K562 (cell line): ENCODE data around the gene SYNGR3. TPM values are rescaled to one million over a fixed set of nuclear protein-coding genes. Genes with fewer than 3 reads are reported as not detected.
A peak's percentile ranks its signal among the peaks of the same experiment; 100 is the strongest.

ENCODE experiments used
- BACH1 ChIP-seq: fragments of 200-800 bp; sonication (Bioruptor generic); IDR thresholded peaks from 2 replicates; pipeline ENCODE4 v1.6.1; 2016; ENCODE audit warnings: missing genetic modification characterization, missing compliant biosample characterization
- CREB1 ChIP-seq, 2 experiments: sonication (generic) in 1 of 2; formaldehyde crosslinking in 1 of 2; IDR thresholded peaks; 2 replicates each; pipeline versions ENCODE4 v1.6.1 to v1.8.0; 2012 to 2022; ENCODE audit warnings: inconsistent platforms in 1 of 2, mild to moderate bottlenecking in 1 of 2, missing genetic modification reagents in 1 of 2, moderate library complexity in 1 of 2
- FOSL1 ChIP-seq: fragments of 200-800 bp; sonication (Bioruptor generic); conservative IDR thresholded peaks from 2 replicates; pipeline ENCODE4 v1.6.1; 2016; ENCODE audit warnings: missing genetic modification characterization, missing compliant biosample characterization
- NFE2L1 ChIP-seq: fragments of 450-650 bp; IDR thresholded peaks from 2 replicates; pipeline ENCODE4 v1.6.1; 2016; ENCODE audit warnings: missing genetic modification characterization, low read depth, mild to moderate bottlenecking, missing compliant biosample characterization, moderate library complexity, borderline replicate concordance
- PYGO2 ChIP-seq: fragments of 450-650 bp; IDR thresholded peaks from 2 replicates; pipeline ENCODE4 v1.6.1; 2016; ENCODE audit warnings: mild to moderate bottlenecking, missing genetic modification characterization, moderate library complexity, missing compliant biosample characterization
- RBM34 ChIP-seq: fragments of 200-400 bp; formaldehyde crosslinking; IDR thresholded peaks from 2 replicates; pipeline ENCODE4 v1.6.1; 2018; ENCODE audit warnings: low read length, borderline replicate concordance; ENCODE audit not compliant: insufficient read depth
- SP2 ChIP-seq: IDR thresholded peaks from 2 replicates; pipeline ENCODE4 v1.6.1; 2011; ENCODE audit warnings: mild to moderate bottlenecking, low read depth, low read length, moderate library complexity; ENCODE audit not compliant: poor library complexity, severe bottlenecking; ENCODE audit errors: extremely low read depth
- TAF9B ChIP-seq: fragments of 450-650 bp; IDR thresholded peaks from 2 replicates; pipeline ENCODE4 v1.6.1; 2018; ENCODE audit warnings: mild to moderate bottlenecking; ENCODE audit not compliant: partially characterized antibody
- THRAP3 ChIP-seq: fragments of 450-650 bp; IDR thresholded peaks from 2 replicates; pipeline ENCODE4 v1.6.1; 2016; ENCODE audit warnings: mild to moderate bottlenecking, inconsistent platforms, borderline replicate concordance
- ZC3H11A ChIP-seq: IDR thresholded peaks from 2 replicates; pipeline ENCODE4 v1.6.1; 2012; ENCODE audit warnings: low read depth, low read length, improper control_type of control experiment
- ZNF175 ChIP-seq: fragments of 200-800 bp; sonication (Bioruptor generic); IDR thresholded peaks from 2 replicates; pipeline ENCODE4 v1.6.1; 2016; ENCODE audit warnings: low read depth, mild to moderate bottlenecking, missing genetic modification characterization, missing compliant biosample characterization
- ZNF354B ChIP-seq: fragments of 250-450 bp; sonication (Bioruptor Pico); IDR thresholded peaks from 2 replicates; pipeline ENCODE4 v1.4.0; 2020
- polyA plus RNA-seq, 8 experiments: library from polyadenylated mRNA; depleted of rRNA in 4 of 8; stranded (reverse) in 5 of 8; unstranded in 3 of 8; fragments of >200 nt; fragmentation: Nextera tagmentation in 2 of 8; fragmentation: Illumina TruSeq in 1 of 8; extraction: Ambion mirVana in 2 of 8; extraction: Trizol in 1 of 8; gene quantifications; 2 replicates each; pipeline versions ENCODE4 v1.2.1 to v1.2.3, GENCODE V29; 2011 to 2014; ENCODE audit warnings: inconsistent platforms in 1 of 8, missing spikeins in 1 of 8
- total RNA-seq, 7 experiments: library from RNA; depleted of rRNA in 6 of 7; stranded (reverse); fragments of >200 nt in 6 of 7; fragmentation: Illumina TruSeq in 2 of 7; extraction: Trizol in 2 of 7; gene quantifications; 2 replicates each; pipeline versions ENCODE4 v1.2.1 to v1.2.3, GENCODE V29; 2011 to 2021; ENCODE audit warnings: low replicate concordance in 1 of 7
- TF ChIP-seq, protein P1 (sequence below): sonication (generic); formaldehyde crosslinking; IDR thresholded peaks from 2 replicates; pipeline ENCODE4 v1.8.1; 2023; ENCODE audit warnings: mild to moderate bottlenecking, missing genetic modification reagents
- TF ChIP-seq, protein P2 (sequence below): fragments of 250-450 bp; sonication (Bioruptor Pico); IDR thresholded peaks from 2 replicates; pipeline ENCODE4 v1.5.0; 2021; ENCODE audit warnings: mild to moderate bottlenecking, moderate library complexity
- TF ChIP-seq, protein P3 (sequence below): fragments of 450-650 bp; formaldehyde crosslinking; IDR thresholded peaks from 2 replicates; pipeline ENCODE4 v1.4.0; 2022; ENCODE audit warnings: missing genetic modification characterization
- TF ChIP-seq, protein P4 (sequence below): sonication (generic); formaldehyde crosslinking; IDR thresholded peaks from 2 replicates; pipeline ENCODE4 v1.4.0; 2020; ENCODE audit warnings: mild to moderate bottlenecking, missing genetic modification reagents

Gene SYNGR3
- total and polyA plus RNA-seq, 9 of the 15 experiments (the other 6 are each of a cell fraction or from before 2014, with no cell fraction given): 3.7 to 69.2 (median 36.3) TPM

DNA sequence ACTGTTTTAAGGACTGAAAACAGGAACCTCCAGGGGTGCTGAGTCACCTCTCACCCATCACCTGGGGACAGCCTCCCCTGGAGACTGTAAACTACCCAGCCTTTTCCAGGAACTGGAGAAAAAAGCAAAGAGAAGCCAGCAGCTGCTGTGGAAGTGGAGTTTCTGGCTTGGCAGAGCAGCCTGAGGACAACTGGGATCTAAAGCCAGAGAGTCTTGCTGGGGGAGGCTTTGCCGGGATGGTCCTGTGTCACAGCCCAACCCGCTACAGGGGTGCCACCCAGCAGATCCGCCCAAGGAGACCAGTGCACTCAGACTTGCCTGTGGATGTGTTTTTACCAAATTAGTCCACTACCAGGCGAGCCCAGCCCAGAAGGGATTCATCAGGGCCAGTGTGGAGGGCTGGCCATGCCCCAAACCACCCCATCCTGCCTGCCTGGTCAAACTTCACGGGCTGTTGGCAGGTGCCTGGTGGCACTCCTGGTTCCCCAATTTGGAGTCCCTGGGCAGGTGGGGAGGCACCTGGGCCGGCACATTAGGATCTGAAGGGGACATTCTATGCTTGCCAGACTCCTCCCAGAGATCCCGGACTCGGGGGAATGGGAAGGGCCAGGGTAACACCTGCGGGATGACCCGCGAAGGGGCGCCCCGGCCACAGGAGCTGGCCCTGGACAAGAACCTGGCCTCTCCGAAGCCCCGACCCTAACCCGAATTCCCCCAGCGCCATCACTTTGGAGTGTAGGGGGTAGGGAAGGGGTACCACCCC lies 47.5 kb upstream of the SYNGR3 start (continued):
- TF ChIP-seq BACH1 (tag) (peak; percentile 81), RBM34 (no peak), ZC3H11A (no peak), FOSL1 (peak; percentile 56), SP2 (no peak), TAF9B (peak; percentile 34), ZNF354B (no peak), THRAP3 (no peak), ZNF175 (CRISPR knock-in tag) (no peak), CREB1 (IDR thresholded peaks at IDR 0.05) (no peak), CREB1 (CRISPR knock-in tag; IDR thresholded peaks at IDR 0.05) (no peak), PYGO2 (tag) (no peak), NFE2L1 (tag) (no peak)
- TF ChIP-seq, protein P1, sequence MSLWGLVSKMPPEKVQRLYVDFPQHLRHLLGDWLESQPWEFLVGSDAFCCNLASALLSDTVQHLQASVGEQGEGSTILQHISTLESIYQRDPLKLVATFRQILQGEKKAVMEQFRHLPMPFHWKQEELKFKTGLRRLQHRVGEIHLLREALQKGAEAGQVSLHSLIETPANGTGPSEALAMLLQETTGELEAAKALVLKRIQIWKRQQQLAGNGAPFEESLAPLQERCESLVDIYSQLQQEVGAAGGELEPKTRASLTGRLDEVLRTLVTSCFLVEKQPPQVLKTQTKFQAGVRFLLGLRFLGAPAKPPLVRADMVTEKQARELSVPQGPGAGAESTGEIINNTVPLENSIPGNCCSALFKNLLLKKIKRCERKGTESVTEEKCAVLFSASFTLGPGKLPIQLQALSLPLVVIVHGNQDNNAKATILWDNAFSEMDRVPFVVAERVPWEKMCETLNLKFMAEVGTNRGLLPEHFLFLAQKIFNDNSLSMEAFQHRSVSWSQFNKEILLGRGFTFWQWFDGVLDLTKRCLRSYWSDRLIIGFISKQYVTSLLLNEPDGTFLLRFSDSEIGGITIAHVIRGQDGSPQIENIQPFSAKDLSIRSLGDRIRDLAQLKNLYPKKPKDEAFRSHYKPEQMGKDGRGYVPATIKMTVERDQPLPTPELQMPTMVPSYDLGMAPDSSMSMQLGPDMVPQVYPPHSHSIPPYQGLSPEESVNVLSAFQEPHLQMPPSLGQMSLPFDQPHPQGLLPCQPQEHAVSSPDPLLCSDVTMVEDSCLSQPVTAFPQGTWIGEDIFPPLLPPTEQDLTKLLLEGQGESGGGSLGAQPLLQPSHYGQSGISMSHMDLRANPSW (CRISPR knock-in tag): no peak
- TF ChIP-seq, protein P2, sequence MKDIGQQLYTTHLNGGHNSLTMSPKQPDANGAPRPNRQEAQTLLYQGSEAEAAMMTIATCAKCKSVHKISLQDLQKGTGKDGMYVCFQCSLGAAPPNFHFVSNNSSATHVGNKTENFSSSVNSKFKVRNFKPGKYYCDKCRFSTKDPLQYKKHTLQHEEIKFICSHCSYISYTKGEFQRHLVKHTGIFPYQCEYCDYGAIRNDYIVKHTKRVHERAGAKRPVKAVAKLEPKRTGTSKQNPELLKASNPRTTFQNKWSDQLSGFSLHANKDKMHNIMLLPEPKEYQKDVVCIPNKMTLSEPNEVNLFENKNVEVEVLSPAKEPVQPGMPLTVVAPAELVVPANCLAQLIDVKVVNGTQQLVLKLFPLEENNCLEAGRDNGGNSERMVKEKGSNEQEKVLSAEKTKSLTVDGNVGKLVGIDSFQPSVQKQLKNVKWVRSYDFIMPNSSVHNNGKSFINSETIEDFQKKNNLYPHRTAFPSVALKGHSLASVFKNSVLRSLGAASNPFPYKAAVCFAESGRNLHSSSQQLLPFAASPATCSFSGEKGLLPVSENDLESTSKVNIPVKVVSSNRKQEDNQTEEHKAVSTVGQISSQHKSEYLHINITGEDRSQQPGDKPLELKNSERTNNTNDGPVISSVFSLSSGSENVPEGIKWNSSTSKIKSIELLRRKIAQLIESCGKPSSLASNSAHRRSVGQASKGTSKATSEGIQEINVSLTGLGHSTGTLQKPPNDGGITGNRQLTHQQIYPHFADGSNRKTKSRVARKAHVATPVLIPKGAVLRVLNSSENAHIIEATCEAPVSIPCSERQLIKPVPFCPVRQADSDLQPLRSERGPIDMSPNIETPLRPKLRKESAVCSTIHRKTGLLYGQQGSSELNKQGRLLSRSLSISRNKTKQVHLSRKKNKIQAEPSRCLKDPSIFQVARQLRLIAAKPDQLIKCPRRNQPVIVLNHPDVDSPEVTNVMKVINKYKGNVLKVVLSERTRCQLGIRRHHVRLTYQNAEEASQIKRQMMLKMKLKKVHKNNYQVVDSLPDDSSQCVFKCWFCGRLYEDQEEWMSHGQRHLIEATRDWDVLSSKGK (CRISPR knock-in tag): no peak
- TF ChIP-seq, protein P3, sequence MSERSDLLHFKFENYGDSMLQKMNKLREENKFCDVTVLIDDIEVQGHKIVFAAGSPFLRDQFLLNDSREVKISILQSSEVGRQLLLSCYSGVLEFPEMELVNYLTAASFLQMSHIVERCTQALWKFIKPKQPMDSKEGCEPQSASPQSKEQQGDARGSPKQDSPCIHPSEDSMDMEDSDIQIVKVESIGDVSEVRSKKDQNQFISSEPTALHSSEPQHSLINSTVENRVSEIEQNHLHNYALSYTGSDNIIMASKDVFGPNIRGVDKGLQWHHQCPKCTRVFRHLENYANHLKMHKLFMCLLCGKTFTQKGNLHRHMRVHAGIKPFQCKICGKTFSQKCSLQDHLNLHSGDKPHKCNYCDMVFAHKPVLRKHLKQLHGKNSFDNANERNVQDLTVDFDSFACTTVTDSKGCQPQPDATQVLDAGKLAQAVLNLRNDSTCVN (CRISPR knock-in tag): no peak
- TF ChIP-seq, protein P4, sequence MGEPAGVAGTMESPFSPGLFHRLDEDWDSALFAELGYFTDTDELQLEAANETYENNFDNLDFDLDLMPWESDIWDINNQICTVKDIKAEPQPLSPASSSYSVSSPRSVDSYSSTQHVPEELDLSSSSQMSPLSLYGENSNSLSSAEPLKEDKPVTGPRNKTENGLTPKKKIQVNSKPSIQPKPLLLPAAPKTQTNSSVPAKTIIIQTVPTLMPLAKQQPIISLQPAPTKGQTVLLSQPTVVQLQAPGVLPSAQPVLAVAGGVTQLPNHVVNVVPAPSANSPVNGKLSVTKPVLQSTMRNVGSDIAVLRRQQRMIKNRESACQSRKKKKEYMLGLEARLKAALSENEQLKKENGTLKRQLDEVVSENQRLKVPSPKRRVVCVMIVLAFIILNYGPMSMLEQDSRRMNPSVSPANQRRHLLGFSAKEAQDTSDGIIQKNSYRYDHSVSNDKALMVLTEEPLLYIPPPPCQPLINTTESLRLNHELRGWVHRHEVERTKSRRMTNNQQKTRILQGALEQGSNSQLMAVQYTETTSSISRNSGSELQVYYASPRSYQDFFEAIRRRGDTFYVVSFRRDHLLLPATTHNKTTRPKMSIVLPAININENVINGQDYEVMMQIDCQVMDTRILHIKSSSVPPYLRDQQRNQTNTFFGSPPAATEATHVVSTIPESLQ (CRISPR knock-in tag): no peak
